NCI-H526 (cell line): Measurements from ENCODE around the gene CACNB4.
"Not testable (repeated sequence)": the region's sequence is repeated elsewhere in the genome, so short reads cannot be mapped to it uniquely, and the experiment has no call there.

Experiments used
- DNase-seq, 2 experiments: peaks; one replicate each; lab custom pipeline; 2025; lab: John Stamatoyannopoulos, UW

CACNB4 gene

DNA sequence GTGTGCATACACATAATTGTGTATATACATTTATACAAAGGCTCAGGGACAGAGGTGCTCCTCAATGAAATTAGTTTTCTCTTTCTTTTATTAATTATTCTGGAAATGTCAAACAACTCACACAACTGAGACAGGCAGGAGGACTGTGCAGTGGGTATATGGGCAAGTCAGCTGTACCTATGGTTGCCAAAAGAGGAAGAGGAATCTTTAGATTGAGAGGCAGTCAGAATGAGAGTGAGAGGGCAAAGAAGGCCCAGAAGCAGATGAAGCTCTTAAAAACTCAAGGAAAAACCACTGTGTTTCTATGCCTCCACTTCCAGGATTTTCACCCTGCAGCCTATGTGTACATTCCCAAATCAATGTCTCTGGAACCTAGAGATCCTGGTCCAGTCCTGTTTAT is 79.1 kb downstream of the CACNB4 start:
- no peak for DNase-seq

DNA sequence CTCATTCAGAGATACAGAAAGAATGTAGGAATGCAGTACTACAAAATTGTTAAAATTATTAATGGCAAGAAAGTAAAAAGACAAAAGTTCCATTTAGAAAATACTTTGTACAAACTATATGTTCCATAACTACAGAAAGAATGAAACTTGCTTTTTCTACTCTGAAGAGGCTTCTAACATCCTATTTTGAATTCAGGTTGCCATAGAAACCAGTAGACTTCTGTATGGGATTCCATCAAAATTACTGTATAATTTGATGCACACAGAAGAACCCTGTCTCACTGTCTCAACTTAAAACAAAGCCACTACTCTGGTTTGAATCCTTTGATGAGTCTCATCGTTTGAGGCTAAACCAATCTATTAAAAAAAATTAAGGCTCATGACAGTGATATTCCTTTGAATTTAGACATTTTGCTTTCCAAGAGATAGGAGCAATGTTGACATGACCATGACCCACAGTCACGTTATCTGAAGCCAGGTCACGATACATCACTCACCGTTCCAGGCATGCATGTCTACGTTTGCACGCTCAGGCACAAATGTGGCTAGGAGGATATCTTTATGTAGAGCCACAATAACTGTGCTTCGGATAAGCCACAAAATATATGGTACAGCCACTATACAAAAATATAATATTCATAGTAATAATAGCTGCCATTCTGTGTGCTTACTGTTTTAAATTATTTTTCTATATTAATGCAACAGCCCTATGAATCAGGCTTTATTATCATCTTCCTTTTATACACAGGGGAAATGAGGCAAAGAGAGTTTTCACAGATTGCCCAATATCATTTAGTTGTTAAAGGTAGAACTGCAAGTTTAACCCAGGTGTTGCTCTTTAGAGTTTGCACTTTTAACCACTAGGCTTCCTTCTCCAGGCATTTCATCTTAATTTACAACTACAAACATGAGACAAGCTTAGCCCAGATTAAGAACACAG is 82.4 kb downstream of the CACNB4 start:
- DNase-seq, result no peak

DNA sequence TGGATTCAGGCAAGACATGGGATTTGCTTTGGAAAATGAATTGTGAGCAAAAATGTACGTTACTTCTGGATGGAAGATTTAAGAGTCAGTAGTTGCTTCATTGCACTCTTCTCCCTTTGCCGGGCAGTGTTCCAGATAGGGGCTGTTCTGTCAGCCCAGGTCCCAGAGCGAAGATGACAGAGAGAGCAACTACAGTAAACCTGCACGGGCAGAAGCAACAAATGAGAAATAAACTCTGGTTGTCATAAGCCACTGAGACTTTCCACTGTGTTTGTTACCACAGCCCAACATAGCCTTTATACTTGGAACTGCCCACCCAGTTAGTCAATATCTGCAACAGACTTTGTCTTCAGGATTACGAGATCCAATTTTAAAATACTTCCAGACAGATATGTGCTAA is 83.3 kb downstream of the CACNB4 start:
- DNase-seq, result no peak

DNA sequence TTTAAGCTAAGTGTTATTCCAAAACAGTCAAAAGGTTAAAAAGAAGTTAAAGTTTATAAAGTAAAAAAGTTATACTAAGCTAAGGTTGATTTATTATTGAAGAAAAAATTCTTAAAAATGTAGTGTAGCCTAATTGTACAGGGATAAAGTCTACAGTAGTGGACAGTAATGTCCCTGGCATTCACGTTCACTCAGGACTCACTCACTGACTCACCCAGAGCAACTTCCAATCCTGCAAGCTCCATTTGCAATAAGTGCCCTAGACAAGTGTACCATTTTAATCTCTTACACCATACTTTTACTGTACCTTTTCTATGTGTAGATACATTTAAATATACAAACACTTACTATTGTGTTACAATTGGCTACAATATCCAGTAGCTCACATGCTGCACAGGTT is 86.1 kb downstream of the CACNB4 start:
- no peak for DNase-seq

DNA sequence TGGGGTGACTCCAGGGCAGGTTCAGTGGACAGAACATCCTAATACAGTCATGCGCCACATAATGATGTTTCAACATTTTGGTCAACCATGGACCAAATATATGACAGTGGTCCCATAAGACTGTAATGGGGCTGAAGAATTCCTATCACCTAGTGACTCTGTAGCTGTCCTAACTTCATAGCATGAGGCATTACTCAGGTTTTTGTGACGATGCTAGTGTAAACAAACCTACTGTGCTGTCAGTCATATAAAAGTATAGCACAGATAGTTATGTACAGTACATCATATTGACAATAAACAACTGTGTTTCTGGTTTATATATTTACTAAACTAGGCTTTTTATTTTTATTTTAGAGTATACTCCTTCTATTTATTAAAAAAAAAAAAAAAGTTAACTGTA is 87.1 kb downstream of the CACNB4 start:
- no peak for DNase-seq

DNA sequence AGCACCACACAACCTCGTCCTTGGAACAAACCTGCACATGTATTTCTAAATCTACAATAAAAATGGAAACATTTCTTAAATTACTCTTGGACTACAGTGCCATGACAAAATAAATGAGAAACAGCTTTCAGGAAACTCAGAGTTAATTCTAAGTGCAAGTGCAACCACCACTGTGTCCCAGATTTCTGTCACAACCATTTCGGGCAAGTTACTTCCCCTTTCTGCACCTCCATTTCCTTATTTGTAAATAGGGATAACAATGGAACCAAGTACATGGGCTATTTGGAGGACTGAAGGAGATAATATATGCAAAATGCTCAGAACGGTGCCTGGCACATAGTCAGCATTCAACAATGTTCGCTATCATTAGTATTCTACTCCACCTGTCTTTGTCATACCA is 93.2 kb downstream of the CACNB4 start:
- no peak for DNase-seq

DNA sequence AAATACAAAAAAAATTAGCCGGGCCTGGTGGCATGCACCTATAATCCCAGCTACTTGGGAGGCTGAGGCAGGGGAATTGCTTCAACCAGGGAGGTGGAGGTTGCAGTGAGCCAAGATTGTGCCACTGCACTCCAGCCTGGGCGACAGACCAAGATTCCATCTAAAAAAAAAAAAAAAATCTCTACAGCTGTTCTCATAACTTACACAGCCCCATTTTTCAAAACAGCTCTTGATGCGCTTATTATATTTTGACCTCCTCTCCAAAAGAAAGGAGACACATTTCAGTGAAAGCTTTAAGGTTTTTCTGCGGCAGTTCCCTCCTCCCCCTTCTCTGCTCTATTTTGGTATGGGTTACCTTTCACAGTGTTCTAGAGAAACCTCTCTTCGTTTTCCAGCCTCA is 95.6 kb downstream of the CACNB4 start:
- DNase-seq, result not testable (repeated sequence)

DNA sequence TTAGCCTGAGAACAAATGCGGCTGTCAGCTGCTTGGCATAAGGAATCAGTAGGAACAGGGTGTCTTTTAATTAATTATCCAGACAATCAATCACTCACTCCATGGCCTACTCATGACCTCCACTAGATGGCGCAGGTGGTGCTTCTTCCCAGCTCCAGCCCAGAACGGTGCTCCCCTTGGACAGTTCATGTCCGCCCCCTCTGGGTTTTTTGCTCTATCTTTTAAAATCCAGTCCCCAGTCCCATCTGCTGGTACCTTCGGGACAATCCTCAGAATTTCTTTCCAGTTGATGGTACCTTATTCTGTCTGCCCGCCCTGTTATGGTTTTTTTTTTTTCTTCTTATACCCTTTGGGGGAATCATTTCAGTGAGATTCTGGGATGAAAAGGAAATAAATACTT is 99.8 kb downstream of the CACNB4 start:
- DNase-seq, result peak; percentile 59 to 85

DNA sequence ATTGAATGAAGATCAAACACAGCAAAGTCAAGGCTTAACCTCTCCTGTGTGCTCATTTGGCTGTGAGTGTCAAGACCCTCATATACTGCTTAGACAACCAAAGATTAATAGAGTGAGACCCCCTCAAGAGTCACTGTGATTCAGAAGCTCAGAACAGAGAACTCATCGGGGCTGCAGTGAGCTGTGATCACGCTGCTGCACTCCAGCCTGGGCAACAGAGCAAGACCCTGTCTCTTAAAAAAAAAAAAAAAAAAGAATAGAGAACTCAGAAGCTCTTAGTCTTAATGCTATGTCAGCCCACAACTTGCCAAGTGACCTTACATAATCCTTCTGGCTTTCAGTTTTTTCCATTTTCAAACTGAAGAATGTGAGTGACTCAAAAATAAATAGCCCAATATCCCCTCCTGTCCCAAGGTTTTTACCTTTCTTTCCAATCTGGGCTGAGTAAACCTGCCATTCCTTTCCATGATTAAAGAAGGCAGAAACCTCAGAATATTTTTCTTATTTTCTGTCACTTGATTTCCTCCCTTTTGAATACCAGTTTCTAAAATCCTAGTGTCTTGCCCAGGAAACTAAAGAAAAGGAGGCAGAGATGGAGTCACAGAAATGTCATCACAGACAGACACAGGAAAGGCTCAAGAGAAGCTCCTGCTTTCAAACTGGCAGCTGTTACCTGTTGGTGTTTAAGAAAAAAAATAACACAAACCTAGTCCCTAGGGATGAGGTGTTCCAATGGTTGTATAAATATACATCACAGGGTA is 102.4 kb downstream of the CACNB4 start:
- DNase-seq, result peak in 1 of 2 experiments; percentile 52

DNA sequence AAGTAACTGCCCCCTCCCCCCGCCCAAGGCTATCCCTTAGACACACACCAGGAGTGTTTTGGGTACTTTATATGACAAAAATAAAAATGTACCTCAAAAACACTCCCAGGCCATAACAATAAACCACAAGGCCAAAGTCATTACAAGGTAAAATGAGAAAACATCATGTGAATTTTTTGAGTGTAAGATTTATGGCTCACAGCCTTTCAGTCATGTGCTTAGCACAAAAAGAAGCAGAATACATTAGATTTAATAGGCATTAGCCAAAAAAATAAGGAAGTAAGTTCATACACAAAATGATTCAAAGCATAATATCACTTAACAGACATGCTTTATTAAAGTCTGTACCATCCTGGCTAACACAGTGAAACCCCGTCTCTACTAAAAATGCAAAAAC is 103.7 kb downstream of the CACNB4 start:
- no peak for DNase-seq

DNA sequence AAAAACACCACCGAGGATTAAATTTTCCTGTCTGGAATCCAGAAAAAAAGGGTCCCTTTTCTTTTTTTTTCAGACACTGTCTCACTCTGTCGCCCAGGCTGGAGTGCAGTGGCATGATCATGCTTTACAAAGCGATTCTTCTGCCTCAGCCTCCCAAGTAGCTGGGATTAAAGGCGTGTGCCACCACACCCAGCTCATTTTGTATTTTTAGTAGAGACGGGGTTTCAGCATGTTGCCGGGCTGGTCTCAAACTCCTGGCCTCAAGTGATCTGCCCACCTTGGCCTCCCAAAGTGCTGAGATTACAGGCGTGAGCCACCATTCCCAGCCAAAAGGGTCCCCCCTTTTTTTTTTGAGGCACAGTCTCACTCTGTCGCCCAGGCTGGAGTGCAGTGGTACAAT is 104.7 kb downstream of the CACNB4 start:
- not testable (repeated sequence) for DNase-seq

DNA sequence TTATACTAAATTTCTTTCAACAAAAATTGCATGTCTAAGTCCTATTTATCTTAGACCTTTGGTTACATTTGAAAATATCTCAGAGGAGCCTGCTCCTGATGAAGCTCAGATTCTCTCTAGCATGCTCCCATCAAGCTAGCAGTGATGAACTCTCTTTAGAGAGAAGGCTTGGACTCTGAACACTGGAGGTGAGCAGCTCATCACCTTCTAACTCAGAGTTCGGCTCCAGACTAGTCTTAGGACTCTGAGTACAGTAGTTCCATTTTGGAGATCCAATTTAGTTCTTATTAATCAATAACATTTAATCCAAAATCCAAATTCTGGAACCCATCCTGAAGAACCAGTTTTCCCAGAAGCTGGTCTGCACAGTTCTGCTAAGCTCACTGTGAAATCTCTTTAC is 107.8 kb downstream of the CACNB4 start:
- no peak for DNase-seq

DNA sequence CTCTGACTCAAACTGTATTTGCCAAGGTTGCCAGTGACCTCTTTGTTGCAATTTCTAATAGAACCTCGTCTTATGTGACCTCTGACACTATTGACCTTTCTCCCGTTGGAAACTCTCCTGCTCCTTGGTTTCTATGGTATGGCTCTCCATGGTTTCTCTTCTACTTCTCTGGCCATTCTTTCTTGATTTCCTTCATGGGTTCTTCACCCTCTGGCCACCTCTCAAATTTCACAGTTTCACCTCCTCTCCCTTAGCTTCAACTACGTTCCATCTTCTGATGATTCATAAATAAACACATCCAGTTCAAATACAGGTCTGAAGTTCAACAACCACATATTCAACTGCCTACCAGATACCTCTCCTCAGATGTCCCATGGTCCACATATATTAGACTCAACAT is 109.5 kb downstream of the CACNB4 start:
- no peak for DNase-seq

DNA sequence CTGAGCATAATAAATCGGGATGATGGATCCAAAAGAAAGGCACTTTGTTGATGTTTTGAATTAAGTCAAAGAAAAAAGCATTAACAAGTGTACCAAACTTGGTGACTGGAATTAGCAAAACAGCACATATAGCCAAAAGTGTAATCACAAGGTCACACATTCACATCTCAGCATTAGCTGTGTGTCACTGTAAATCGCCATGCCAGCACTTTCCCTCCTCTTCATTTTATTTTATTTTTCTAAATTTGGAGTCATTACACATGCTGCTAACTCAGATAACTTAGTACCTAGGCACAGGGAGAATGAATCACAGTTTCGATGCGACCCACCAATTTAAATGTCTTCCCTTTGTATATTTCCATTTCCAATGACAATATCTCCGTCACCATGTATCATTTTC is 111.4 kb downstream of the CACNB4 start:
- no peak for DNase-seq

DNA sequence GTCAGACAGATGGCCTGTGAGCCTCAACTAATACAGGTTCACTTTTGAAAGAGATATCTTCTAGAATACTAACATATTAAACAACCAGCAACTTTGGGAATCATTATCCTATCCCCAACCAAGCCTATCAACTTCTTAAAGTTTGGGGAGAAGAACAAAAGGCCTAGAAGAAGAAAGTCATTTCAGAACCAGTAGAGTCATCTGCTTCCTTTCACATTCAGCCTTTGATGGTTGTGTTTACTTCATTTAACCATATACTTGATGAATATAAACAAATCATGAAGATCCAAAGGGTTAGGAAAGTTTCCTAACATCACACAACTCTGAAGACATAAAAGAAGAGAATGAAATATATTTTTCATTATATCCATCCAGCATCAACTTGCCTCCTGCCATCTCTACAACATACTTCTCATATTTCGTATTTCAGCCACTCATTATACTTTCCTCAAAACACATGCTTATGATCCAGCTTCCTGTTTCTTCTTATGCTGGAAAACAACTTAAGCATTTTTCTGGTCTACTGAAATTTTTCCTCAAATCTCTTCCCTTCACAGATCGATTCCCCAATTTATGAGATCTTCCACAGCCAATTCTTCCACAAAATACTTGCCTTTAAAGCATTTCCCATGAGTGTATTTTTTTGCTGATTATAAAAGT is 114.3 kb downstream of the CACNB4 start:
- no peak for DNase-seq

DNA sequence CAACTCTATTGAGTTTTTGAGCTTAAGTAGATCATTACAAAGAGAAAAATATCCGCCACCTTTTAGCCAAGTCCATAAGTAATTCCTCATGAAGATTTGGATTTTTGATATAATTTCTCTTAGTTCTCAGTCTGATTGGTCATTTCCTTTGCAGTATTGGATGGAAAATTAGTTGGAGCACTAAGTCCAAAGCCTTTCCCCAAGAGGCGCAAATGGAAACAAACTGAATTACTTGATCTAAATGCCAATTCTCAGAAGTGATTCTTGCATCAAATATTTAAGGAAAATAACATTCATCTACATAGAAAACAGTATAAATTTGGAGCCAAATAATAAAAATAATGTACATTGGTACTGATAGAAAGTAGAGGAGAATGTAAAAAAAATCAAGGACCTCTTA is 115.6 kb downstream of the CACNB4 start:
- DNase-seq, result no peak

DNA sequence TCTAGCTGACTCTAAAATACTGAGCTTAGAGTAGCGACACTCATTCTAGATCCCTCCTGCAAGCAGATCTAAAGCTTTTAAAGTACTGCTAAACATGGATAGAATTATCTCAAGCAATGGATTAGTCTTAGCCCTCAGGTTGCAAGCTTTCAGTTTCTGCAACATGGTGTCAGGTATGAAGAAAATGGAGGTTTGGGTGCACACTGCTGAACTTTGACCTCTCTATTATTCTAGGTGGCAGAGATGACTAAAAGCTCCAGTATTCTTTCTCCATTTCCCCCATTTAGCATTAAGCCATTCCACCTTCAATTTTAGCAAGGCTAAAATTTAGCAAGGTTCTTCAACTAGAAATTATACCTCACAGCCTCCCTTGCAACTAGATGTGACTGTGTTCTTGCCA is 117.0 kb downstream of the CACNB4 start:
- DNase-seq, result no peak

DNA sequence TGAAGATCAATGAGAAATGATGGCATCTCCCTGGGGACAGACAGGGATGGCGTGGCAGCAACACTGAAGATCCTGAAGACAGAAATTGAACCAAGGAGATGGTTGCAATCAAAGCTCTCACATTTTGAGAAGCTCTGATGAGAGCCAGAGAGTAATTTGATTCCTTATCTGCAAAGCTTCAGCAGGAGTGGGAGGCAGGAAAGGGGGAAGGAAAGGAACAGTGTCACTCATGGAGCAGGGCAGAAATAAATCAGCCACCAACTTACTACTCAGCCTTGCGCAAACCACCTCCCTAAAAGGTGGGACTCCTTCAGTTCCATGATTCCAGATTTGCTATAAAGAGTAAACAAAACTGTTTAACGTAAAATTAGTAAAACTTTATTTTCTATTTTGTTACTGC is 119.2 kb downstream of the CACNB4 start:
- no peak for DNase-seq

DNA sequence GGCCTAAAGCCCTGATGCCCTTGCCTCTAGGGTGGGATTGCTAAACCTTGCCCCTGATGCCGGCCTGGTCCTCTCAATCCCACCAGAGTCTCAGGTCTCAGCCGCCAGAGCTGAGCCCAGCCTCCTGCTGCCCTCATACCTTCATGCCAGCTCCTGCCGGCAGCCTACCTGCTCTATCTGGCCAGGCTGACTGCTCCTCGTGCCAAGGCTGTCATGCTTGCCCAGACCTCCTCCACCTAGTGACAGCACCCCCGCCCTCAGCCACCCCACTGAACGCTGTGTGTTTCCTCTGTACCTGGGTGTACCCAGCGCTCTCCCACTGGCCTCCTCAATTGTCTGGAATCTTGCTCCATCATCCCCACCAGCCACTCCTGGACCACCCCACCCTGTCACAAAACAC is 120.1 kb downstream of the CACNB4 start:
- DNase-seq, result no peak

DNA sequence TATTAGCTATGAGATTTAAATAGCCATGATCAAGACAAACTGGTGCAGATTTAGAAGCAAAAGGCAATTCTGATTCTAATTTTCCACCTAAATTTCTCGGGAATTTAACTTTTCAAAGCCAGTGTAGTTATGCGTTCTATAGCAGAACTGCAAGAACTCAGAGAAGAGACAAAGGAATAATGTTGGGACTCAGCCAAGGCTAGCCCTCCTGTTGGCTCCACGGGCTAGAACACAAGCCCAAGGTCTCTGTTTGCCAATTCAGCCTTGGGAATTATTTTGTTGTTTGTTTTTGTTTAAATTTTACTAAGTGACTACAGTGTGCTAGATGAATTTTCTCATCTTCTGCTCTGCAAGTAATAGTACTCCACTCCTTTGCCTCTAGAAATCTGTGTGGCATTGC is 121.2 kb downstream of the CACNB4 start:
- DNase-seq, result no peak

DNA sequence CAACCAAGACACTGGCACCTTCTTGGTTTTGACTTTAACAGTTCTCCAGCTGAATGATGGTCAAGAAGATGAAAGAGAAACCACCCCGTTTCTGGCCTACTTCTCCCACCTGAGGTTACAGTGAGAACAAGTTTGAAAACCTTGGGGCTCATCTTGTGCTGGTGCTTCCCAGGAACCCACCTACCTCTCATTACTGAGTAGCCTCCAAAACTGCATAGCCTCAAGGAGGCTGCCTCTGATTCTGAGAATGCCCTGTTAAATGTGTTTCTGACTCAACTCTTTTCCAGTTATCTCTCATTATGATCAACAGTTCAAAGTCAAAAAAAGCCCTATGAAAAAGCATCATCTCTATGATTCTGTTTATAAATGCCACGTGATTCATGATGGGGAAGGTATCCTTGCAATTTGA is 121.9 kb downstream of the CACNB4 start:
- no peak for DNase-seq

DNA sequence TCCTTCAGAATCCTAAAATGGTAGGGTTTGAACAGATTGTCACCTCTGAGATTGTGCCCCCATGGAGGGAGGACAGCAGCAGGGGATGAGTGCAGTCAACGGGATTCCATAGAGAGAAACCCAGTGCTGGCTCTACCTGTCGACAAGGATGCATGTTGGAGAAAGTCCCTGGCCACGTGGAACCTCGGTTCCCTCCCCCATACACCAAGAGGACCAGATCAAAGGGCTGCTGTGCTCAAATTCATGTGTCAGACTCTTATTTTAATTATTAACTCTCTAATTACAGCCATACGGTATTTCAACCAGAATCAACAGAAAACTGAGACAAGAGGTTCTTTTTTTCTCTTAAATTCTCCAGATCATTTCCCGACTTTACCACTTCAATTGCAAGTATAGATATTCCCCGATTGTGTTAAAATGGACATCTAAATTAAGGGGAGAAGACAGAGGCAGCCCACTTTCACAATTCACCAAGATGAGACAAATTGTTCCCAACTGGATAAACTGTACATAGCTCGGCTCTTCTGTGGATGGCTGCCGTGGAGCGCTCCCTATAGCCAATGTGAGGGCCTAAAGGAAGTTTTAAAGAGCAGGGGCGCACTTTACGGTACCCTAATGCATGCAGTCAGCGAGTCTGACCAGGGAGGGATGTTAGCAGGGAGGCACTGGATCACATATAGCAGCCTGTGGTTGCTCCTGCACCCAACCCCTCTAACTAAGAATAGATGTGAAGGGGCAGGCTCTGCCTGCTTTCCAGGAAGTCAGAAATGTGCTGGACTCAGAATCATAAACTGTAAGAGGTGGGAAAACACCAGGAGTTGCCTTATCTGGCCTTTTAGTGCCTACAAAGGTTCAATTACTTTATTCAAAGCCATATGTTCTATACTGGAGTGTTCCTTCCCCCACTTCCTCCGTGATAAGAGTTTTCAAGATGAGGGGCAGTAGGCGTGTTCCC is 123.1 kb downstream of the CACNB4 start:
- DNase-seq, result no peak
